SKM-1 (cell line): ENCODE measurements around the gene OCA2.
"Not testable (repeated sequence)": the region's sequence is repeated elsewhere in the genome, so short reads cannot be mapped to it uniquely, and the experiment has no call there.

ENCODE experiments used
- DNase-seq: peaks from one replicate; lab custom pipeline; 2025; ENCODE audit not compliant: unreplicated experiment; lab: John Stamatoyannopoulos, UW

OCA2 gene

GRCh38 chr15:28121577-28121976, 22.5 kb upstream of the OCA2 start:
- DNase-seq, result not testable (repeated sequence)

- DNase-seq, result no peak
These were observed 21.2 kb upstream of the OCA2 start for GRCh38 chr15:28120359-28120640.

GRCh38 chr15:28118531-28118930, 19.4 kb upstream of the OCA2 start:
- DNase-seq, result no peak

GRCh38 chr15:28118083-28118482, 19.0 kb upstream of the OCA2 start:
- DNase-seq, result no peak

GRCh38 chr15:28117432-28117990, 18.4 kb upstream of the OCA2 start:
- DNase-seq, result no peak

- no peak for DNase-seq
These were observed 17.7 kb upstream of the OCA2 start for GRCh38 chr15:28116521-28117431.

GRCh38 chr15:28115871-28116270, 16.8 kb upstream of the OCA2 start:
- DNase-seq, result no peak

GRCh38 chr15:28114721-28115622, 15.9 kb upstream of the OCA2 start:
- DNase-seq, result no peak

GRCh38 chr15:28114114-28114455, 15.0 kb upstream of the OCA2 start:
- no peak for DNase-seq

- no peak for DNase-seq
These were observed 14.4 kb upstream of the OCA2 start for GRCh38 chr15:28113394-28114113.

- no peak for DNase-seq
These were observed 13.8 kb upstream of the OCA2 start for GRCh38 chr15:28112962-28113361.

- DNase-seq, result no peak
These were observed 13.1 kb upstream of the OCA2 start for GRCh38 chr15:28112101-28112760.

GRCh38 chr15:28111543-28111942, 12.4 kb upstream of the OCA2 start:
- no peak for DNase-seq

- DNase-seq, result no peak
These were observed 11.4 kb upstream of the OCA2 start for GRCh38 chr15:28110481-28110881.

GRCh38 chr15:28109626-28110455, 10.7 kb upstream of the OCA2 start:
- no peak for DNase-seq

- DNase-seq, result no peak
These were observed 8.8 kb upstream of the OCA2 start for GRCh38 chr15:28107904-28108275.

- no peak for DNase-seq
These were observed 8.2 kb upstream of the OCA2 start for GRCh38 chr15:28107111-28107903.

- DNase-seq, result no peak
These were observed 7.4 kb upstream of the OCA2 start for GRCh38 chr15:28106294-28107110.
